ENCODE measurements around the gene SLC41A2.

Gene SLC41A2

GRCh38 chr12:104928036-104928745, 29.9 kb downstream of the SLC41A2 start:
- no peak for DNase-seq

DNA sequence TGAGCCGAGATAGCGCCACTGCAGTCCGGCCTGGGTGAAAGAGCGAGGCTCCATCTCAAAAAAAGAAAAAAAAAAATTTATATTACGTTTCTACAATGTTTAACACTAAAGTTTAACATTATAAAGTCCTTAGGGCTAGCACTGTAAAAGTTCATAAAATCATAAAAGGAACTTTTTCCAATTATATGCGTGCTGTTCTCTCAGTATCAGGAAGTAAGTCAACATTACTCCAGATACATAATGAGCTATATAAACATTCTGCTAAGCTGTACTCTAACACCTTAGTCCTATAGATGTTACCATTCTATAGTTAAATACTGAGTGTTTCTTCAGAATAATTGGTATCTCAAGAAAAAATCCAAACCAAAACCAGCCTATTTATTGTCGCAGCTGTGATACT, 32.6 kb downstream of the SLC41A2 start:
- no peak for DNase-seq

DNA sequence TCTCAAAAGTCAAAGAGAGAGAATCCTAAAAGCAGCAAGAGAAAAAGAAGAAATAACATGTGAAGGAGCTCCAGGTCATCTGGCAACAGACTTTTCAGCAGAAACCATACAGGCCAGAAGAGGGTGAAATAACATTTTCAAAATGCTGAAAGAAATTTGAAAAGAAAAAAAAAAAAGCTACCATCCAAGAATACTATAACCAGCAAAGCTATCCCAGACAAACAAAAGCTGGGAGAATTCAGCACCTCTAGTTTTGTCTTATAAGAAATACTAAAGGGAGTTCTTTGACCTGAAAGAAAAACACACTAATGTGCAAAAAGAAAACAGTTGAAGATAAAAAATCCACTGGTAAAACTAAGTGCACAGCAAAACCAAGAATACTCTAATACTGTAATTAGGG, 36.8 kb downstream of the SLC41A2 start:
- DNase-seq: no peak

DNA sequence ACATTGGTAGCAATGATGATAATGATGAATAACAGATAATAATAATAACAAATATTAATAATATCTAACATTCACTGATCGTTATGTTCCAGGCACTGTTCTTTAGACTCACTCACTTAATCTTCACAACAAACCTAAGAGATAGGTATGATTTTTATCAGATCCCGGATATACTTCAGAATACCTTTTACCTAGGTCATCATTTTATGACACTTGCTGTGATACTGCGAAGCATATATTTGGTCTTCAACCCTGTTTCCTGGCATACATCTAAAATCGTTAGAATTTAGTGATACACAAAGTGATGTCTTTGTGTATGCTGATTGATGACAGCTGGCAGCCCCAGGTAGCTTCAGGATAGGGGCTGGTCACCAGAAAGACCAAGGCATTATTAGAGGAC, 46.1 kb downstream of the SLC41A2 start:
- DNase-seq: no peak

DNA sequence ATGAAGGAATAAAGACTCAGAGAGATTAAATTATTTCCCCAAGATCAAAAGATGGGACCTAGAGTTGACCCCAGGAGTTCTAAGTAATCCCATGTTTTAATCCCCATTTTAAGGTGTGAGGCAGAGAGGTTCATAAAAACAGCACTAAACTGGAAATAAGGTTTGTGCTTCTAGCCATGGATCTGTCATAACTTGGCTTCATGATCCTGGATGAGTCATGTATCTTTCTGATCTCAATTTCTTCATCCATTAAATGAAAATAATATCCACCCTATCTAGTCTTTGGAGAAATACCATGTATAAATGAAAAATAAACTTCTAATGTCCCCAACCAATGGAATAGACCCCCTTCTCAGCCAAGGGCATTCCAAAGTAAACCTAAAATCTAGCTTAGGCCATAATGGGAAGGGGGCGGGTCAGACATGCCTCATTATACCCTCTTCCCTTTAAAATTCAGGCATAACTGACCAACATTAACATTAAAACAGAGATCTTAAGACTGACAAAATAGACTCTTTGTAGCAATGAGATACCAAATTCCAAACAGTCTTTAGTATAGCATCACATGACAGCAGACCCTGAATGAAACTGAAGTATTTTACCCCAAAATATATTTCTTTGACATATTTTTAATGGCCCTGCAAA, 47.8 kb downstream of the SLC41A2 start:
- DNase-seq: no peak

GRCh38 chr12:104909761-104910160, 48.3 kb downstream of the SLC41A2 start:
- no peak for DNase-seq

All from SHP77 treated with DMSO at 0.1 percent for 48 hours (cell line).